Duodenal mucosa (tissue), 2 donors: ENCODE results near the gene SMCO3.

Experiments used
- H3K27ac ChIP-seq: one replicate; pipeline ENCODE4 v1.7.0; 2013; ENCODE audit warnings: low read depth, low read length
- H3K27me3 ChIP-seq, 2 donors: one replicate each; pipeline ENCODE4 v1.7.0; 2013; ENCODE audit warnings: low read length in 2 of 2, control low read depth in 1 of 2; ENCODE audit not compliant: insufficient read depth in 2 of 2, control insufficient read depth in 1 of 2
- H3K36me3 ChIP-seq, 2 donors: one replicate each; pipeline ENCODE4 v1.7.0; 2013; ENCODE audit warnings: low read length in 2 of 2, control low read depth in 1 of 2; ENCODE audit not compliant: insufficient read depth in 2 of 2, control insufficient read depth in 1 of 2
- H3K4me1 ChIP-seq, 2 donors: one replicate each; pipeline ENCODE4 v1.7.0; 2013; ENCODE audit warnings: low read length in 2 of 2, control low read depth in 1 of 2; ENCODE audit not compliant: insufficient read depth in 2 of 2, control insufficient read depth in 1 of 2
- H3K4me3 ChIP-seq, 2 donors: one replicate each; pipeline ENCODE4 v1.7.0; 2013; ENCODE audit warnings: low read length in 2 of 2, low read depth in 1 of 2
- H3K9ac ChIP-seq, 2 donors: one replicate each; pipeline ENCODE4 v1.7.0; 2013; ENCODE audit warnings: low read length in 2 of 2, low read depth in 1 of 2
- H3K9me3 ChIP-seq, 2 donors: one replicate each; pipeline ENCODE4 v1.7.0; 2013; ENCODE audit warnings: low read length in 2 of 2, control low read depth in 1 of 2; ENCODE audit not compliant: control insufficient read depth in 1 of 2

Gene SMCO3

GRCh38 chr12:14845350-14845750 is 31.4 kb upstream of the SMCO3 start:
- H3K27ac ChIP-seq = no peak overlapping the region
- no peak overlapping the region for H3K4me3 ChIP-seq
- no peaks in the 10 kb centered on the region for H3K27me3 ChIP-seq
- H3K36me3 ChIP-seq = no peaks in the 10 kb centered on the region
- no peaks in the 10 kb centered on the region for H3K9me3 ChIP-seq
- H3K9ac ChIP-seq = no peak overlapping the region
- peaks cover 10 to 22% of the 10 kb centered on the region in 2 donors for H3K4me1 ChIP-seq

DNA sequence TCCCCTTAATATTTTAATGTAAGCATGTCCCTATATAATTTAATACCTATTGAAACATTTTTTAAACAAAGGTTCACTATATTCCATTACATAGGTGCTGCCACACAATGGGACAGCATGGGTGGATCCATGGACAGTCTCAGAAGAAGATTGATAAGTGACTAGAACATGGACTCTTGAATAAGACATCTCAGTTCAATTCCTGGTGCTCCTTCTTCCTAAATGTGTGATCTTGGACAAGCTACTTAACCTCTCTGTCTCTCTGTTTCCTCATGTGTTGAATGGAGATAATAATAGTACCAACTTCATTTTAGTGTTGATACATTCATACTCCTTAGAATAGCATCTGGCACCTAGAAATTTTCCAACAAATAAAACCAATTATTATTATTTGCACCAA is 30.4 kb upstream of the SMCO3 start:
- Histone ChIP-seq H3K4me1 (peaks cover 10 to 22% of the 10 kb centered on the region in 2 donors), H3K27ac (no peak overlapping the region), H3K27me3 (no peaks in the 10 kb centered on the region), H3K36me3 (no peaks in the 10 kb centered on the region), H3K9me3 (no peaks in the 10 kb centered on the region), H3K9ac (no peak overlapping the region), H3K4me3 (no peak overlapping the region)

GRCh38 chr12:14843425-14843887 is 29.5 kb upstream of the SMCO3 start, which contains the start of gene ART4:
Gene ART4, minus strand, starts transcription at chr12:14843526. Its CDS starts 413 bp downstream, at chr12:14843113.
- H3K36me3 ChIP-seq = no peaks in the 10 kb centered on the region
- H3K27me3 ChIP-seq = no peaks in the 10 kb centered on the region
- no peaks in the 10 kb centered on the region for H3K9me3 ChIP-seq
- H3K4me3 ChIP-seq = no peak within 1 kb of the TSS
- peaks cover 10 to 22% of the 10 kb centered on the region in 2 donors for H3K4me1 ChIP-seq
- no peak within 1 kb of the TSS for H3K9ac ChIP-seq
- no peak within 1 kb of the TSS for H3K27ac ChIP-seq

GRCh38 chr12:14842315-14842714 is 28.3 kb upstream of the SMCO3 start:
- Histone ChIP-seq H3K9me3 (no peaks in the 10 kb centered on the region), H3K4me1 (peaks cover 10 to 22% of the 10 kb centered on the region in 2 donors), H3K36me3 (no peaks in the 10 kb centered on the region), H3K4me3 (no peak overlapping the region), H3K9ac (no peak overlapping the region), H3K27ac (no peak overlapping the region), H3K27me3 (no peaks in the 10 kb centered on the region)

- H3K27me3 ChIP-seq = no peaks in the 10 kb centered on the region
These were observed 27.8 kb upstream of the SMCO3 start for GRCh38 chr12:14841761-14842160.

DNA sequence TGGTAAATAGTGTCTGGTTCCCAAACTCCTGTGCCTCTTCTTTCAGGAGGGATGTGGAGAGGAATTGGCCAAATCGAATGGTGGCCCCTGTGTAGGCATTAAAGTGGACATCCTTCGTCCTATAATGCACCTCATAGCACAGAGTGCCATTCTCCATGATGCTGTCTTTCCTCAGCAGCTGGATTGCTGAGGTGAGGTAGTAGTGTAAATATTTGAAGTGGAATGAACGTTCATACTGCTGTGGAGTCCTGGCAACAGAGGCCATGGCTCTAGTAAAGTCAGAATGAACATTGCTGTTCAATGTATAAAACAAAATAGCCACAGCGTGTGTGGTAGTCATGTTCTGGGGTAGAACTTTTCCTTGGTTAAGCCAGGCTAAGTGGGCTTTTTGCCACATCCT is 26.6 kb upstream of the SMCO3 start:
- Histone ChIP-seq H3K4me1 (peaks cover 3 to 8% of the 10 kb centered on the region in 2 donors), H3K9me3 (no peaks in the 10 kb centered on the region), H3K4me3 (no peak overlapping the region), H3K27me3 (no peaks in the 10 kb centered on the region), H3K9ac (no peak overlapping the region), H3K27ac (no peak overlapping the region), H3K36me3 (no peaks in the 10 kb centered on the region)

More at GRCh38 chr12:14841761-14842160, 27.8 kb upstream of the SMCO3 start:
- no peaks in the 10 kb centered on the region for H3K36me3 ChIP-seq
- H3K27ac ChIP-seq = no peak overlapping the region
- no peak overlapping the region for H3K4me3 ChIP-seq
- H3K9me3 ChIP-seq = no peaks in the 10 kb centered on the region
- H3K4me1 ChIP-seq = peaks cover 10 to 17% of the 10 kb centered on the region in 2 donors
- no peak overlapping the region for H3K9ac ChIP-seq

- no peaks in the 10 kb centered on the region for H3K27me3 ChIP-seq
- no peaks in the 10 kb centered on the region for H3K36me3 ChIP-seq
- H3K4me1 ChIP-seq = peaks cover 3 to 8% of the 10 kb centered on the region in 2 donors
- no peak overlapping the region for H3K27ac ChIP-seq
- no peak overlapping the region for H3K9ac ChIP-seq
- H3K4me3 ChIP-seq = no peak overlapping the region
- H3K9me3 ChIP-seq = no peaks in the 10 kb centered on the region
These were observed 25.3 kb upstream of the SMCO3 start for GRCh38 chr12:14839262-14839661.

DNA sequence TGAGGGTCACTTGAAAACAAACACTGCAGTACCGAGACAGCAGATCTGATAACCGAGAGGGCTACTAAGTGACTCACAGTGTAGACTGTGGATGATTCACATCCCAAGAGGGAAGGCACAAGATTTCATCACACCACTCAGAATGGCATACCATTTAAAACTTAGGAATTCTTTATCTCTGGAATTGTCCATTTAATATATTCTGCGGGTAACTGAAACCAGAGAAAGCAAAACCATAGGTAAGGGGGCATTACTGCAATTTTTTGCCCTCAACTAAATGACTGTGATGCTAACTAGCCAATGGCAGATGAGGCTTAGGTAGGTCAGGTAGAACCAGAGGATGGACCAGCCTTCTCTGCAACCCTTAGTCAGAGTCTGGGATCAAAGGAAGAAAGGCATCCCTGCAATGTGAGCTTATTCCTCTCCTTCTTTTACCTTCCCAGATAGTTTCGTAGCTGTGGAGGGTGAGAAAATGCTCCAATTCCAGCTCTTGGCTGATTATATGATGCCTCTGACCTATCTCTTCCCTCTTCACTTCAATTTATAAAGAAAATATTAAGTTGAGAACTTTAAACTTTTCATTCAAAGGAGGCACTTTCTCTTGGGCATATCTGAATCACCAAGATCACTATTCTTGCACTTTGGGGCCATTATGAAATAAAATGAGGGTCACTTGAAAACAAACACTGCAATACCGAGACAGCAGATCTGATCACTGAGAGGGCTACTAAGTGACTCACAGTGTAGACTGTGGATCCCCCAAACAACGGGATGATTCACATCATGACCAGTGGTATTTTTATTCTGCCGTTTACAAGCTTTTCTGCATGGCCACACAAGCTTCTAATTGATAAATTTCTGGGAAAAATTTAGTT is 22.6 kb upstream of the SMCO3 start:
- no peak overlapping the region for H3K4me3 ChIP-seq
- no peak overlapping the region for H3K9ac ChIP-seq
- H3K4me1 ChIP-seq = peaks cover under 1% of the 10 kb centered on the region in 2 donors
- no peaks in the 10 kb centered on the region for H3K9me3 ChIP-seq
- H3K36me3 ChIP-seq = no peaks in the 10 kb centered on the region
- no peak overlapping the region for H3K27ac ChIP-seq
- no peaks in the 10 kb centered on the region for H3K27me3 ChIP-seq

GRCh38 chr12:14834509-14834908 is 20.5 kb upstream of the SMCO3 start:
- Histone ChIP-seq H3K4me1 (no peaks in the 10 kb centered on the region), H3K27ac (no peak overlapping the region), H3K36me3 (no peaks in the 10 kb centered on the region), H3K27me3 (no peaks in the 10 kb centered on the region), H3K4me3 (no peak overlapping the region), H3K9ac (no peak overlapping the region), H3K9me3 (no peaks in the 10 kb centered on the region)

GRCh38 chr12:14833952-14834351 is 20.0 kb upstream of the SMCO3 start:
- no peaks in the 10 kb centered on the region for H3K27me3 ChIP-seq
- H3K4me3 ChIP-seq = no peak overlapping the region
- no peaks in the 10 kb centered on the region for H3K4me1 ChIP-seq
- no peak overlapping the region for H3K27ac ChIP-seq
- H3K9ac ChIP-seq = no peak overlapping the region
- H3K36me3 ChIP-seq = no peaks in the 10 kb centered on the region
- H3K9me3 ChIP-seq = no peaks in the 10 kb centered on the region
